HEK293 (cell line): Measurements from ENCODE around the gene RETREG3.

Experiments used
- BCL11A ChIP-seq: fragments of 450-650 bp; formaldehyde crosslinking; IDR thresholded peaks from 2 replicates; pipeline ENCODE4 v1.5.1; 2016; ENCODE audit warnings: low read depth, missing biosample characterization, missing genetic modification characterization
- GLI2 ChIP-seq: fragments of 450-650 bp; formaldehyde crosslinking; IDR thresholded peaks from 2 replicates; pipeline ENCODE4; 2017; ENCODE audit warnings: missing biosample characterization, missing genetic modification characterization, low read depth, borderline replicate concordance
- MYNN ChIP-seq: fragments of 450-650 bp; formaldehyde crosslinking; IDR thresholded peaks from 2 replicates; pipeline ENCODE4 v1.5.1; 2016; ENCODE audit warnings: missing biosample characterization, missing genetic modification characterization, borderline replicate concordance
- OSR2 ChIP-seq: fragments of 450-650 bp; formaldehyde crosslinking; IDR thresholded peaks from 2 replicates; pipeline ENCODE4 v1.5.1; 2016; ENCODE audit warnings: missing biosample characterization, missing genetic modification characterization
- PRDM1 ChIP-seq: fragments of 450-650 bp; formaldehyde crosslinking; IDR thresholded peaks from 2 replicates; pipeline ENCODE4; 2016; ENCODE audit warnings: missing biosample characterization, missing genetic modification characterization
- SCRT2 ChIP-seq: fragments of 450-650 bp; formaldehyde crosslinking; IDR thresholded peaks from 2 replicates; pipeline ENCODE4 v1.5.1; 2016; ENCODE audit warnings: missing biosample characterization, missing genetic modification characterization
- TCF7L2 ChIP-seq: IDR thresholded peaks from 2 replicates; pipeline ENCODE4 v1.6.1; 2011; ENCODE audit warnings: low read depth, mild to moderate bottlenecking, inconsistent platforms, low read length, moderate library complexity, borderline replicate concordance
- TRIM28 ChIP-seq: IDR thresholded peaks from 2 replicates; pipeline ENCODE4 v1.6.1; 2011; ENCODE audit warnings: low read length, control low read depth, borderline replicate concordance
- ZBTB21 ChIP-seq: fragments of 450-650 bp; formaldehyde crosslinking; IDR thresholded peaks from 2 replicates; pipeline ENCODE4 v1.5.1; 2017; ENCODE audit warnings: missing biosample characterization, missing genetic modification characterization
- ZBTB7A ChIP-seq: fragments of 450-650 bp; formaldehyde crosslinking; IDR thresholded peaks from 2 replicates; pipeline ENCODE4 v1.5.1; 2016; ENCODE audit warnings: low read depth, missing biosample characterization, missing genetic modification characterization
- ZNF133 ChIP-seq: fragments of 450-650 bp; formaldehyde crosslinking; IDR thresholded peaks from 2 replicates; pipeline ENCODE4 v1.5.1; 2016; ENCODE audit warnings: missing biosample characterization, missing genetic modification characterization
- ZNF138 ChIP-seq: fragments of 450-650 bp; formaldehyde crosslinking; IDR thresholded peaks from 2 replicates; pipeline ENCODE4 v1.5.1; 2016; ENCODE audit warnings: missing biosample characterization, missing genetic modification characterization, borderline replicate concordance
- ZNF223 ChIP-seq: fragments of 450-650 bp; formaldehyde crosslinking; IDR thresholded peaks from 2 replicates; pipeline ENCODE4 v1.5.1; 2016; ENCODE audit warnings: missing biosample characterization, missing genetic modification characterization
- ZNF324 ChIP-seq: fragments of 450-650 bp; formaldehyde crosslinking; IDR thresholded peaks from 2 replicates; pipeline ENCODE4 v1.5.1; 2016; ENCODE audit warnings: missing biosample characterization, missing genetic modification characterization
- ZNF404 ChIP-seq: fragments of 450-650 bp; formaldehyde crosslinking; IDR thresholded peaks from 2 replicates; pipeline ENCODE4 v1.5.1; 2017; ENCODE audit warnings: missing biosample characterization, missing genetic modification characterization
- ZNF416 ChIP-seq: fragments of 450-650 bp; formaldehyde crosslinking; IDR thresholded peaks from 2 replicates; pipeline ENCODE4 v1.5.1; 2016; ENCODE audit warnings: missing biosample characterization, missing genetic modification characterization
- ZNF48 ChIP-seq: fragments of 450-650 bp; formaldehyde crosslinking; IDR thresholded peaks from 2 replicates; pipeline ENCODE4 v1.5.1; 2016; ENCODE audit warnings: missing biosample characterization, missing genetic modification characterization
- ZNF510 ChIP-seq: fragments of 450-650 bp; formaldehyde crosslinking; IDR thresholded peaks from 2 replicates; pipeline ENCODE4 v1.5.1; 2018; ENCODE audit warnings: mild to moderate bottlenecking, missing genetic modification characterization, missing biosample characterization; ENCODE audit not compliant: insufficient replicate concordance
- ZNF571 ChIP-seq: fragments of 450-650 bp; formaldehyde crosslinking; IDR thresholded peaks from 2 replicates; pipeline ENCODE4 v1.5.0; 2017; ENCODE audit warnings: missing biosample characterization, missing genetic modification characterization
- ZNF626 ChIP-seq: fragments of 450-650 bp; sonication (Bioruptor Pico); formaldehyde crosslinking; IDR thresholded peaks from 2 replicates; pipeline ENCODE4 v1.5.1; 2018; ENCODE audit warnings: missing biosample characterization, missing genetic modification characterization, inconsistent platforms
- ZNF629 ChIP-seq: fragments of 450-650 bp; formaldehyde crosslinking; IDR thresholded peaks from 2 replicates; pipeline ENCODE4 v1.5.1; 2017; ENCODE audit warnings: missing biosample characterization, missing genetic modification characterization
- ZNF660 ChIP-seq: fragments of 450-650 bp; IDR thresholded peaks from 2 replicates; pipeline ENCODE4 v1.5.1; 2018; ENCODE audit warnings: missing biosample characterization, mild to moderate bottlenecking, missing genetic modification characterization
- ZNF677 ChIP-seq: fragments of 450-650 bp; IDR thresholded peaks from 2 replicates; pipeline ENCODE4 v1.5.0; 2018; ENCODE audit warnings: missing biosample characterization, mild to moderate bottlenecking, missing genetic modification characterization, moderate library complexity
- ZNF768 ChIP-seq: fragments of 450-650 bp; formaldehyde crosslinking; IDR thresholded peaks from 2 replicates; pipeline ENCODE4 v1.5.1; 2018; ENCODE audit warnings: missing biosample characterization, mild to moderate bottlenecking, missing genetic modification characterization
- ZNF777 ChIP-seq: fragments of 450-650 bp; formaldehyde crosslinking; IDR thresholded peaks from 2 replicates; pipeline ENCODE4 v1.5.1; 2017; ENCODE audit warnings: missing biosample characterization, missing genetic modification characterization, borderline replicate concordance
- ZNF830 ChIP-seq: fragments of 450-650 bp; IDR thresholded peaks from 2 replicates; pipeline ENCODE4 v1.5.0; 2018; ENCODE audit warnings: missing biosample characterization, missing genetic modification characterization, low read depth, mild to moderate bottlenecking, moderate library complexity
- ZXDB ChIP-seq: fragments of 450-650 bp; formaldehyde crosslinking; IDR thresholded peaks from 2 replicates; pipeline ENCODE4 v1.5.1; 2016; ENCODE audit warnings: missing biosample characterization, missing genetic modification characterization
- TF ChIP-seq, protein P1 (sequence below): fragments of 450-650 bp; formaldehyde crosslinking; IDR thresholded peaks from 2 replicates; pipeline ENCODE4 v1.5.1; 2016; ENCODE audit warnings: missing biosample characterization, missing genetic modification characterization
- TF ChIP-seq, protein P2 (sequence below): fragments of 450-650 bp; formaldehyde crosslinking; IDR thresholded peaks from 2 replicates; pipeline ENCODE4 v1.5.1; 2016; ENCODE audit warnings: missing biosample characterization, missing genetic modification characterization
- TF ChIP-seq, protein P3 (sequence below): fragments of 450-650 bp; formaldehyde crosslinking; optimal IDR thresholded peaks from 2 replicates; pipeline ENCODE3; 2016; ENCODE audit warnings: missing biosample characterization, mild to moderate bottlenecking, missing genetic modification characterization
- TF ChIP-seq, protein P4 (sequence below): fragments of 450-650 bp; formaldehyde crosslinking; IDR thresholded peaks from 2 replicates; pipeline ENCODE4 v1.5.1; 2017; ENCODE audit warnings: missing biosample characterization, mild to moderate bottlenecking, missing genetic modification characterization, moderate library complexity
- TF ChIP-seq, protein P5 (sequence below): fragments of 450-650 bp; formaldehyde crosslinking; IDR thresholded peaks from 2 replicates; pipeline ENCODE4 v1.5.1; 2016; ENCODE audit warnings: missing biosample characterization, missing genetic modification characterization

RETREG3 gene

DNA sequence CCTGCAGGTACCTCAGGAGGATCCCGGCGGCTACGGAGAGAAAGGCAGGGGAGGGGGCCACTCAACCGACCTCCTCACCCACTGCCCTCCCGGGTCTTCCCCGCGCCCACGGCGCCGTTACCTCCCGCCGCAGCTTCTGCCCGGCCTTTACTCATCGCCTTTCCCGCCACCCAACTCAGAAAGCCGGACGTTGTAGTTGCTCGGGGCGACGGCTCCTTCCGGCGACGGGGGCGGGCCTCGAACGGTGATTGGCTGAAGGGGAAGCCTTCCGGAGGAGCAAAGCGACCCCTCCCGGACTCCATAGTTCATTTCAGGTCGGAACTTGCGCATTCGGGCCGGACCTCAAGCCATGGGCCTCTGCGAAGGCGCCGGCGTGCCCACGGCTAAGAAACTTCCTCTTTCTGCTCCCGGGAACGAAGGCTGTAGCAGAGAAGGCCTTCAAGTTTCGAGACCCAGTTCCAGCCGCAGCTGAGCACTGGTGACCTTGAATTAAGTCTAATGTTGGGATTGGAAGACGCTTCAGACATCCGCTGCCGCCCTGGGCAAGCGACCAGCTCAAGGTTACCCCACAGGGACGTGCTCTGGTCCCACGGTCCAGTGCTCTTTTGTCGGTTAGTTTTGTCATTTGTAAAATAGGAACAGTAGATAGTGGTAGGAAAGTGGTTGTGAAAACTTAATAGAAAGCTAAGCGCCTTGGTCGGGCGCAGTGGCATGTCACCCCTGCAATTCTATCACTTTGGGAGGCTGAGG, 31.5 kb downstream of the RETREG3 start, which contains the start of gene PSMC3IP (continued):
- TF ChIP-seq MYNN (no peak), ZNF830 (tag by site-specific recombination) (no peak), ZBTB7A (tag by site-specific recombination) (no peak; the same call in 1 of the 2 replicates), ZNF629 (tag by site-specific recombination) (peak; percentile 71), ZXDB (tag by site-specific recombination) (no peak), PRDM1 (tag by site-specific recombination) (peak; percentile 55; the same call in 1 of the 2 replicates), SCRT2 (tag by site-specific recombination) (no peak; the same call in 1 of the 2 replicates), ZBTB21 (no peak), ZNF404 (tag by site-specific recombination) (no peak), BCL11A (tag by site-specific recombination) (peak; percentile 12; the same call in 1 of the 2 replicates), ZNF223 (tag by site-specific recombination) (no peak), ZNF416 (tag by site-specific recombination) (no peak), GLI2 (no peak), ZNF133 (tag by site-specific recombination) (no peak), ZNF48 (no peak), ZNF626 (tag by site-specific recombination) (no peak), TCF7L2 (no peak), ZNF660 (peak; percentile 39; the same call in 1 of the 2 replicates), ZNF324 (no peak), ZNF138 (tag by site-specific recombination) (no peak), ZNF677 (tag by site-specific recombination) (no peak), ZNF777 (tag by site-specific recombination) (no peak), ZNF510 (no peak), ZNF571 (tag by site-specific recombination) (no peak), TRIM28 (no peak), OSR2 (0 out of 2 replicates have a peak, but pooled peaks have one; percentile 8), ZNF768 (tag by site-specific recombination) (no peak)
- TF ChIP-seq, protein P1, sequence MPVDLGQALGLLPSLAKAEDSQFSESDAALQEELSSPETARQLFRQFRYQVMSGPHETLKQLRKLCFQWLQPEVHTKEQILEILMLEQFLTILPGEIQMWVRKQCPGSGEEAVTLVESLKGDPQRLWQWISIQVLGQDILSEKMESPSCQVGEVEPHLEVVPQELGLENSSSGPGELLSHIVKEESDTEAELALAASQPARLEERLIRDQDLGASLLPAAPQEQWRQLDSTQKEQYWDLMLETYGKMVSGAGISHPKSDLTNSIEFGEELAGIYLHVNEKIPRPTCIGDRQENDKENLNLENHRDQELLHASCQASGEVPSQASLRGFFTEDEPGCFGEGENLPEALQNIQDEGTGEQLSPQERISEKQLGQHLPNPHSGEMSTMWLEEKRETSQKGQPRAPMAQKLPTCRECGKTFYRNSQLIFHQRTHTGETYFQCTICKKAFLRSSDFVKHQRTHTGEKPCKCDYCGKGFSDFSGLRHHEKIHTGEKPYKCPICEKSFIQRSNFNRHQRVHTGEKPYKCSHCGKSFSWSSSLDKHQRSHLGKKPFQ (tag by site-specific recombination), result no peak
- TF ChIP-seq, protein P2, sequence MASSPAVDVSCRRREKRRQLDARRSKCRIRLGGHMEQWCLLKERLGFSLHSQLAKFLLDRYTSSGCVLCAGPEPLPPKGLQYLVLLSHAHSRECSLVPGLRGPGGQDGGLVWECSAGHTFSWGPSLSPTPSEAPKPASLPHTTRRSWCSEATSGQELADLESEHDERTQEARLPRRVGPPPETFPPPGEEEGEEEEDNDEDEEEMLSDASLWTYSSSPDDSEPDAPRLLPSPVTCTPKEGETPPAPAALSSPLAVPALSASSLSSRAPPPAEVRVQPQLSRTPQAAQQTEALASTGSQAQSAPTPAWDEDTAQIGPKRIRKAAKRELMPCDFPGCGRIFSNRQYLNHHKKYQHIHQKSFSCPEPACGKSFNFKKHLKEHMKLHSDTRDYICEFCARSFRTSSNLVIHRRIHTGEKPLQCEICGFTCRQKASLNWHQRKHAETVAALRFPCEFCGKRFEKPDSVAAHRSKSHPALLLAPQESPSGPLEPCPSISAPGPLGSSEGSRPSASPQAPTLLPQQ (tag by site-specific recombination), result no peak
- TF ChIP-seq, protein P3, sequence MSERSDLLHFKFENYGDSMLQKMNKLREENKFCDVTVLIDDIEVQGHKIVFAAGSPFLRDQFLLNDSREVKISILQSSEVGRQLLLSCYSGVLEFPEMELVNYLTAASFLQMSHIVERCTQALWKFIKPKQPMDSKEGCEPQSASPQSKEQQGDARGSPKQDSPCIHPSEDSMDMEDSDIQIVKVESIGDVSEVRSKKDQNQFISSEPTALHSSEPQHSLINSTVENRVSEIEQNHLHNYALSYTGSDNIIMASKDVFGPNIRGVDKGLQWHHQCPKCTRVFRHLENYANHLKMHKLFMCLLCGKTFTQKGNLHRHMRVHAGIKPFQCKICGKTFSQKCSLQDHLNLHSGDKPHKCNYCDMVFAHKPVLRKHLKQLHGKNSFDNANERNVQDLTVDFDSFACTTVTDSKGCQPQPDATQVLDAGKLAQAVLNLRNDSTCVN (tag by site-specific recombination), result peak; percentile 47
- TF ChIP-seq, protein P4, sequence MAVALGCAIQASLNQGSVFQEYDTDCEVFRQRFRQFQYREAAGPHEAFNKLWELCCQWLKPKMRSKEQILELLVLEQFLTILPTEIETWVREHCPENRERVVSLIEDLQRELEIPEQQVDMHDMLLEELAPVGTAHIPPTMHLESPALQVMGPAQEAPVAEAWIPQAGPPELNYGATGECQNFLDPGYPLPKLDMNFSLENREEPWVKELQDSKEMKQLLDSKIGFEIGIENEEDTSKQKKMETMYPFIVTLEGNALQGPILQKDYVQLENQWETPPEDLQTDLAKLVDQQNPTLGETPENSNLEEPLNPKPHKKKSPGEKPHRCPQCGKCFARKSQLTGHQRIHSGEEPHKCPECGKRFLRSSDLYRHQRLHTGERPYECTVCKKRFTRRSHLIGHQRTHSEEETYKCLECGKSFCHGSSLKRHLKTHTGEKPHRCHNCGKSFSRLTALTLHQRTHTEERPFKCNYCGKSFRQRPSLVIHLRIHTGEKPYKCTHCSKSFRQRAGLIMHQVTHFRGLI (tag by site-specific recombination), result no peak
- TF ChIP-seq, protein P5, sequence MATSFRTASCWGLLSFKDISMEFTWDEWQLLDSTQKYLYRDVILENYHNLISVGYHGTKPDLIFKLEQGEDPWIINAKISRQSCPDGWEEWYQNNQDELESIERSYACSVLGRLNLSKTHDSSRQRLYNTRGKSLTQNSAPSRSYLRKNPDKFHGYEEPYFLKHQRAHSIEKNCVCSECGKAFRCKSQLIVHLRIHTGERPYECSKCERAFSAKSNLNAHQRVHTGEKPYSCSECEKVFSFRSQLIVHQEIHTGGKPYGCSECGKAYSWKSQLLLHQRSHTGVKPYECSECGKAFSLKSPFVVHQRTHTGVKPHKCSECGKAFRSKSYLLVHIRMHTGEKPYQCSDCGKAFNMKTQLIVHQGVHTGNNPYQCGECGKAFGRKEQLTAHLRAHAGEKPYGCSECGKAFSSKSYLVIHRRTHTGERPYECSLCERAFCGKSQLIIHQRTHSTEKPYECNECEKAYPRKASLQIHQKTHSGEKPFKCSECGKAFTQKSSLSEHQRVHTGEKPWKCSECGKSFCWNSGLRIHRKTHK (tag by site-specific recombination), result no peak
